Activated CD4-positive, alpha-beta T cell treated with anti-CD3 and anti-CD28 coated beads, Interleukin-2, amount 10 ng/mL, durations not matched to agents 7 days and 5 days (primary cell): ENCODE data around the gene PFKFB2. TPM values are rescaled to one million over a fixed set of nuclear protein-coding genes. Genes with fewer than 3 reads are reported as not detected.

Experiments
- CTCF ChIA-PET: fragments of 350-600 bp; sonication (Branson Sonifier 250); formaldehyde crosslinking; loops from one replicate; lab custom pipeline; 2021; ENCODE audit warnings: antibody characterized with exemption; lab: Charles Lee
- POLR2A ChIA-PET: fragments of 350-600 bp; sonication (Branson Sonifier 250); formaldehyde crosslinking; loops from one replicate; lab custom pipeline; 2021; ENCODE audit warnings: antibody characterized with exemption; lab: Charles Lee
- DNase-seq: peaks from one replicate; pipeline ENCODE4 v3.0.0-alpha.2; 2020
- H3K27ac Mint-ChIP-seq: one replicate; pipeline ENCODE4 v1.8.0; 2021; ENCODE audit warnings: mild to moderate bottlenecking, moderate library complexity, mixed read lengths
- H3K27me3 Mint-ChIP-seq: one replicate; pipeline ENCODE4 v1.8.0; 2021; ENCODE audit warnings: mixed read lengths
- H3K36me3 Mint-ChIP-seq: one replicate; pipeline ENCODE4 v1.8.0; 2021; ENCODE audit warnings: low read depth, mixed read lengths
- H3K4me1 Mint-ChIP-seq: one replicate; pipeline ENCODE4 v1.8.0; 2021; ENCODE audit warnings: mixed read lengths
- H3K4me3 Mint-ChIP-seq: one replicate; pipeline ENCODE4 v1.8.0; 2021; ENCODE audit warnings: mild to moderate bottlenecking, moderate library complexity, mixed read lengths
- H3K9me3 Mint-ChIP-seq: one replicate; pipeline ENCODE4 v1.8.0; 2021; ENCODE audit warnings: mixed read lengths
- total RNA-seq, 2 experiments: library from RNA; stranded (reverse); gene quantifications; one replicate each; pipeline ENCODE4 v1.2.3, GENCODE V29; 2021

PFKFB2 gene
- total RNA-seq, 2 experiments from 2014 or later = 2.1 to 2.5 TPM

DNA sequence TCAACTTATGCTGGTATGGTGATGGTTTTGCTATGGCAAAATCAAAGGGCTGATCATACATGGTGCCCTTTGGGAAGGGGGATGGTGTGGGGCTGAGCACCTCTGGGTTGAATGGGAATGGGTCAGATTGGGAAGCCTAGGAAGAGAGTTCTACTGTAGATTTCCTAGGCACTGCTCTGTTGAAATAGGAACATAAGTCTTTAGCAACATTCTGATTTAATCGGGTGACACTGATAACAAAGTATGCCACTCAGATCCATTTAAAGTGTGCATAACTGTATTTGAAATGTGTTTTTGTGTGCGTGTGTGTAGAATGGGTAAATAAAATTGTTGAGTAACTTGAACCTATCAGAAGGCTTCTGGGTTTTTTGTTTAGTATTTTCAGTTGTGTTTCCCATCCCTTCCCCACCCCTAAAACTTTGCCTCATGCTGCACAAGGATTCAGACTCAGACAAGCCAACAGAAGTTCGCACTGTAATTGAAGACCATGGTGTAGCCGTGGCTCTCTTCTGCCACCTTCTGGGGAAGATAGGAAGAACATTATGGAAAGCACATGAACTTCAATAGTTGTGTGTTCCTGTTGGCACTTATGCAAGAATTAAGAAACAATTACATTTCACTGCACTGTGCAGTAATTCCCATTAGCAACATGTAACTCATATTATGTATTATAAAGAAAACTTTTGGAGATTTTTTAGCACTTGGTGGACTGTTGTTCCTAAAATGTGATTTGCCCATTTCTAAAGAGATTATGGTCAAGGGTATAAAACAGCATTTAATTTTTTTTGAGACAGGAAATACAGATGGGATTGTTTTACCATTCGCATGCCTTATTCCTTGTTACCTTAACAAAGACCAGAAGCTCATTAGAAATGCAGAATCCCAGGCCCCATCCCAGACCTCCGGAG lies 24.6 kb downstream of the PFKFB2 start:
- POLR2A ChIA-PET = no interaction called here
- Mint-ChIP-seq H3K27ac (no peak overlapping the region), H3K9me3 (no peaks in the 10 kb centered on the region), H3K27me3 (peaks cover 24% of the 10 kb centered on the region), H3K4me1 (peaks cover 1% of the 10 kb centered on the region), H3K4me3 (no peak overlapping the region), H3K36me3 (peaks cover 2% of the 10 kb centered on the region)
- CTCF ChIA-PET = interaction anchor here (0.6 to 0.9 kb wide), 4 partner anchors 24 to 1009 kb away, joined by 3 to 4 read pairs (median 3); partner anchors contain the start of gene PFKFB2
- DNase-seq = peak; percentile 81

DNA sequence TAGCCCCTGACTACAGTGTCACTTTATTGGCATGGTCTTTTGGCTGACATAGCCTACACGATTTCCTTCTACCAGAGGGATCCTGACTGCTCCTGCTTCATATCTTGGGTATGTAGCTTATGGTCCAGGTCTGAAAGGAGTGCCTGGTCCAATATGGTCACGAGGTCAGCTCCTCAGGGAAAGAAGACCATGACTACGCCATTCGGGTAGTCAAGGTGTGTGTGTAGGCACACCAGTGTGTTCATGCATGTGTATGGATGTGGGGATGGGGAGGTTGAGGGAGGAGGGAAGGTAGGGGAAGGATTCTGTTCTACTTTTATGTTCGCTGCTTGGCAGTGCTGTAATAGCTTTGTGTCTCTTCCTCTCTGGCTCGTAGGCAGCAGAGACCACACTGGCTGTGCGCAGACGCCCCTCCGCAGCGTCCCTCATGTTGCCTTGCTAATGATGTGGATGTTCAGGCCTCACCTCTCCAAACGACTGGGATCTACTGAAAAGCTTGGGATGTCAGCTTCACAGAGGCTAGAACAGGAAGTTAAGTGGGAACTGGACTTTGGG lies 25.6 kb downstream of the PFKFB2 start:
- ChIA-PET POLR2A (no interaction called here), CTCF (interaction anchor here (0.8 to 0.9 kb wide), 2 partner anchors 25 to 421 kb away, joined by 3 to 5 read pairs; partner anchors contain the start of gene PFKFB2)
- no peak overlapping the region for H3K27ac Mint-ChIP-seq
- peaks cover 30% of the 10 kb centered on the region for H3K27me3 Mint-ChIP-seq
- H3K36me3 Mint-ChIP-seq = no peaks in the 10 kb centered on the region
- H3K4me1 Mint-ChIP-seq = peaks cover 3% of the 10 kb centered on the region
- no peak for DNase-seq
- H3K9me3 Mint-ChIP-seq = no peaks in the 10 kb centered on the region
- no peak overlapping the region for H3K4me3 Mint-ChIP-seq

DNA sequence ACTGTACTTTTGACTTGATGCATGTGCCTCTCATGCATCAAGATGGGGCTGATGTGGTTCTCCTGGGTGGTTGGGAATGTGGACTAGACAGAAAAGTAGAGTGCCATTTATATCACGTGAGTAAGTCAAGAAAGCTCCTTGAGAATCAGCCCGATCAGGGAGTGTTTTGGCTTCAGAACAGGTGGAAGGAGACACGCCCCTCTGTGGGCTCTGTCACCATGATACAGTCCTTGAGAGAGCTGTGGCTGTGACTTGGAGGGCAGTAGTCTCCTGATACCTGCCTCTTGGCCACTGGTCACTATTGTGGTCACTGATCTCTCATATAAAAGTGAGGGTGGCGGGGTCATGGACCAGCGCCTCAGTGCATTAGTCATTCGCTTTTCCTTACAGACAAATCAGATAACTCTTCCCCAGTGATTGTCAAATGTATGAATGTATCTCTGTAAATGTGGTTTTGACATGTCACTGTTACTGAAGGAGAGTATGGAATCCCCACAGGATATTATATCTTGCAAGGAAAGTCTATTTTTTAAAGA lies 26.7 kb downstream of the PFKFB2 start:
- POLR2A ChIA-PET = no interaction called here

DNA sequence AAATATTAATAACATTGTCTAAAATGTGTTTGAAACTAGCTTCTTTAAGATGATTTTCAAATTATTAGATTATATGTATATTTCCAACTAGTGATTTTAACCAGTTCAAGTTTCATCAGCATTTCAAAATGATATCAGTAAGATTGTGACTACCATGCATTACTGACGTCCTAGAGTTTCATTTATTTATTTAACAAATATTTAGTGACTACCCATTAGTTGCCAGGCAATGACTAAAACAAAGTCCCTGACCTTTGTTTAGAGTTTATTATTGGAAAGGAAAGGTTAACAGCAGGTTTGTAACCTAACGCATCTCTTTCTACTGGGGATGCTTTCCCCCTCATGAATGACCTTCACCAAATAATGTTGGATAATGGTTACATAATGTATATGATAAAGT lies 28.0 kb downstream of the PFKFB2 start:
- peaks cover 21% of the 10 kb centered on the region for H3K27me3 Mint-ChIP-seq
- peaks cover 19% of the 10 kb centered on the region for H3K4me1 Mint-ChIP-seq
- no peak overlapping the region for H3K27ac Mint-ChIP-seq
- no peaks in the 10 kb centered on the region for H3K9me3 Mint-ChIP-seq
- CTCF ChIA-PET = interaction anchor here (1.6 kb wide), 1 partner anchor 13 kb away, joined by 4 read pairs; no protein-coding TSS in a partner anchor
- H3K4me3 Mint-ChIP-seq = no peak overlapping the region
- DNase-seq = no peak
- POLR2A ChIA-PET = no interaction called here
- no peaks in the 10 kb centered on the region for H3K36me3 Mint-ChIP-seq

More for the DNA sequence above, 26.7 kb downstream of the PFKFB2 start:
- DNase-seq = no peak
- Mint-ChIP-seq H3K36me3 (no peaks in the 10 kb centered on the region), H3K4me3 (no peak overlapping the region), H3K27ac (no peak overlapping the region), H3K27me3 (peaks cover 28% of the 10 kb centered on the region), H3K4me1 (peaks cover 13% of the 10 kb centered on the region), H3K9me3 (no peaks in the 10 kb centered on the region)
- CTCF ChIA-PET = interaction anchor here (1.1 to 1.6 kb wide), 2 partner anchors 18 to 27 kb away, joined by 4 read pairs; partner anchors contain the start of gene PFKFB2

DNA sequence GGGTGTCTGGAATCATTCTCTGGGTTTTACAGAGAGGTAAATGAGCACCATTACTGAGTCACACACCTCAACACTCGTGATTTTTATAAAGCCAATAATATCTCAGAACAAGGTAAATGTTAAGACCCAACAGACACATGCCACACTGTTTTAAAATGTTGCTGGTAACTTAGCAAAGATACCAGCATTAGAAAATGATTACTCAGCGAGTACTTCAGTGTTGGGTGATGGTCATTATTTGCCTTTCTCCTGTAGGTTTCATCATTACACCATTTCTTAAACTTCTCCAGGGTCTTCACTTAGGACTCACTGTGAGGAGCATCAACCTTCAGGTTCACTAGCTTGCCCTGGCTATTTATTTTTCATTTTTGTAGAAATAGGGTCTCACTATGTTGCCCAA lies 28.7 kb downstream of the PFKFB2 start:
- no peaks in the 10 kb centered on the region for H3K36me3 Mint-ChIP-seq
- CTCF ChIA-PET = interaction anchor here (0.7 to 1.6 kb wide), 2 partner anchors 13 to 319 kb away, joined by 4 read pairs; no protein-coding TSS in a partner anchor
- H3K27ac Mint-ChIP-seq = no peak overlapping the region
- H3K4me1 Mint-ChIP-seq = peaks cover 19% of the 10 kb centered on the region
- no peak overlapping the region for H3K4me3 Mint-ChIP-seq
- DNase-seq = no peak
- POLR2A ChIA-PET = no interaction called here
- H3K9me3 Mint-ChIP-seq = no peaks in the 10 kb centered on the region
- peaks cover 20% of the 10 kb centered on the region for H3K27me3 Mint-ChIP-seq

DNA sequence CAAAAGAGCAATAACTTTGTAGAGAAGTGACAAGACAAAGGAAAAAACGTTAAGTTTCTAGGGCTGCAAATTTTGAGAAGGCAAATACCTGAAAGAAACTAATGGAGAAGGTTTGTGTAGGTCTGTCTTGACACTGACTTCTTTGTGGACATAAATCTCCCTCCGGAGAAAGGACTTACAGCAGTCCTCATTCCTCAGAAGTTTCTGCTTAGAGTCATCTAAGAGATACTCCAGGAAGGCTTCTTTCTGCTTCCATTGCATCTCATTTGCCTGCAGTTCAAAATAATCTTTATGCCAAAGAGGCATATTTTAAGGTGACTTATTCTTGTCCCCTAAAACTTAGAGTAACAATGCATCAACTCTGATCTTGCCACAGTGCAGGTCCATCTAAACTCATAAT lies 31.2 kb downstream of the PFKFB2 start:
- Mint-ChIP-seq H3K9me3 (no peaks in the 10 kb centered on the region), H3K27me3 (peaks cover 20% of the 10 kb centered on the region), H3K4me1 (peaks cover 32% of the 10 kb centered on the region), H3K27ac (no peak overlapping the region), H3K4me3 (no peak overlapping the region), H3K36me3 (peaks cover 2% of the 10 kb centered on the region)
- no peak for DNase-seq
- ChIA-PET POLR2A (no interaction called here), CTCF (interaction anchor here (0.7 to 2.5 kb wide), 9 partner anchors 9 to 416 kb away, joined by 3 to 14 read pairs (median 5); partner anchors contain the start of gene PFKFB2)

DNA sequence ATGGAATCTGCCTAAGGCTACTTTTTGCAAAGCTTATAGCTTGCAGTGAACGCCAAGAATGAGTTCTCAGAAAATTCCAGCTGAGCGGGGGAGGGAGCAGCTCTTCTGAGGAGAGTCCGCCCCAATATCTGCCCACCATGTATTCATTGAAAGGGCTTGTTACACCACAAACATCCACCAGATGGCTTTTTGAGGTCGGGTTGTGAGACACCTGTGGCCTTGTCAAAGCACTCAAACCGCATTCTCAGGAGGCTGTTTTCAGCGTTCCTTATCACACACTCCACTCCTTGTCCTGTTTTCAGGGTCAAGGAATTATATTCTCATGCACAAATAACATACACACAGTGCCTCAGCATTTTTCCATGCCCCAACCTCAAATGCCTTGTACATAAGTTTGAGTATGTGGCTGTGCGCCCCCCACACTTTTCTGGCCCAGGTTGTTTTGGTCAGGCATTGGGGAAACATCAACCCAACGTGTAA lies 31.7 kb downstream of the PFKFB2 start:
- no peak overlapping the region for H3K4me3 Mint-ChIP-seq
- CTCF ChIA-PET = interaction anchor here (0.7 to 2.5 kb wide), 8 partner anchors 10 to 320 kb away, joined by 3 to 14 read pairs (median 6); partner anchors contain the start of gene PFKFB2
- H3K4me1 Mint-ChIP-seq = peaks cover 37% of the 10 kb centered on the region
- POLR2A ChIA-PET = no interaction called here
- H3K9me3 Mint-ChIP-seq = no peaks in the 10 kb centered on the region
- no peak overlapping the region for H3K27ac Mint-ChIP-seq
- H3K27me3 Mint-ChIP-seq = peaks cover 20% of the 10 kb centered on the region
- peaks cover 3% of the 10 kb centered on the region for H3K36me3 Mint-ChIP-seq
- DNase-seq = peak; percentile 78

DNA sequence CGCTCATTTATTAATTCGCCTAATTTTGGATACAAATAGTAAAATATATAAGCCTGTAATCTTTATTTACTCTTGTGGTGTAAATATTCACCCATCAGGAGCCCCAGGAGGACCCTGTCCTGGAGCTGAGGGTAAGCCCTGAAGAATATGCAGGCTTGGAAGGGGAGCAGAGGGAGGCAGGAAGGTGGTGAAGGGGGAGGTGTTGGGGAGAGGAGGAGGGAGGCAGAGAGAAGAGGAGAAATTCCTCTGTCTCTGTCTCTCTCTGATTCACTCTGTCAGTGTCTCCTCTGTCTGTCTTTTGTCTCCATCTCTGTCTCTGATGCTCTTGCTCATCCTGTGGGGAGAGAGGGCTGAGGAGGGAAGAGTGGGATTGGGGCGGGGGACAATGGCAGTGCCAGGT lies 32.8 kb downstream of the PFKFB2 start:
- CTCF ChIA-PET = interaction anchor here (1.2 kb wide), 1 partner anchor 319 kb away, joined by 4 read pairs; no protein-coding TSS in a partner anchor
- POLR2A ChIA-PET = no interaction called here
- H3K27me3 Mint-ChIP-seq = peaks cover 20% of the 10 kb centered on the region
- DNase-seq = no peak
- H3K27ac Mint-ChIP-seq = no peak overlapping the region
- H3K4me3 Mint-ChIP-seq = no peak overlapping the region
- peaks cover 41% of the 10 kb centered on the region for H3K4me1 Mint-ChIP-seq
- no peaks in the 10 kb centered on the region for H3K9me3 Mint-ChIP-seq
- peaks cover 4% of the 10 kb centered on the region for H3K36me3 Mint-ChIP-seq

DNA sequence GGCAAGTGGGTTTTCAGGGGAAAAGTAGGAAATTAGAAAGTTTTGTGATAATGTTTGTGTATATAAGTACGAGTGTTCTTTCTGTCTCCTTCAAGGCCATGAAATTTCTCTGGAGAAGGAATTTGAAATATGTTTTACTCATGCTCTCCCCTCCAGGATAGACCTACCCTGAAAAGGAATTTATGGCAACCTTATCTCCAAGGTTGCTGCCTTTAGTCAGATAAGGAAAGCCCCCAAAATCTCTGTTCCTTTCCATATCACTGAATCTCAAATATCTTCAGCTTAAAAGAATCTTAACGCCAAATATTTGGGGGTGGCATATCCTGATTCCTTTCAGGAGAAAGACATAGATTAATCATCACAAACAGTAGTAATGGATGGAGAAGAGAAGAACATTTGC lies 35.1 kb downstream of the PFKFB2 start:
- ChIA-PET CTCF (no interaction called here), POLR2A (no interaction called here)
- no peak for DNase-seq
- Mint-ChIP-seq H3K27ac (no peak overlapping the region), H3K36me3 (peaks cover 4% of the 10 kb centered on the region), H3K4me3 (no peak overlapping the region), H3K27me3 (peaks cover 5% of the 10 kb centered on the region), H3K9me3 (no peaks in the 10 kb centered on the region), H3K4me1 (peaks cover 46% of the 10 kb centered on the region)

DNA sequence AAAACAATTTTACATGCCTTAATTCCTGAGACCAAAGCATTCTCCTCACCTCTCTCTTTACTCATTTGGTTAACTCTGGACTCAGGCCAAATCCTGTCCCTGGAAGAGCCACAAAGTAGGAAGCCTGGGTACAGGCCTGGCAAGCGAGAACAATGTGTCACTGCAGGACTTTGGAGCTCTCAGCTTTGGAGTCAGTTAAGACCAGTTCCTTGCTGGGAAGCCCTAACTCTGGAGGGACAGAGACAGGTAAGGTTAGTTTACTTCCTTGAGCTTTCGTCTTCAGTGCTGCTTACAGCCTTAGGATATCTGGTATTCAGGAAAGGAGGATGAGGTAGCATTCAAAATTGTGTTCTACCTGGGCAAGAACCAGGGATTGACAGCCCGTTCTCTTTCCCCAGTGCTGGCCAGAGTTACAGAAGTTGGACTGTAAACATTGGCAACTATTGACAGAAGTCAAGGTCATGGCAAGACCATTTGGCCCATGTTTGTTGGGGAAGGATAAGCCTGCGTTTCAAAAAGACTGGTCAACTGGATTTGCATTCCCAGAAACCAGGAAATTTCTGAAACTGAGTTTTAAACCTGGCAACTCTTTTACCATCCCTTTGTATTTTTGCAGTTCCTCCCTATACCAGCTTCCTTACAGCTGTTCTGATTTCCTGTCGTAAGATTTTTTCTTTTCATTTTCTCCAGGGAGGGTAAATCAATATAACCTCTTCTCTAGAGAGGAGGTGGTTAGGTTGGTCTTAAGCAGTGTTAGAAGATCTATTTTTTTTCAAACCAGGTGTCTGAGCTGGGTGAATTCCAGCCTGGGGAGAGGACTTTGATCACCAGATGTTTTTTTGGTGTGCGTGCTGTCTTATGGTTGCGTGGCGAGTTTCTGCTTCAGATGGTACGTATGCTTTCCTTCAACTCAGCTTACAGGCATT lies 35.9 kb downstream of the PFKFB2 start, which contains the start of gene C4BPB:
Gene C4BPB (plus strand): TSS at position 160 of the 926 bp plus-strand sequence. CDS start 672 bp downstream, at position 832.
- ChIA-PET POLR2A (interaction anchor here (0.6 kb wide), 1 partner anchor 164 kb away, joined by 3 read pairs; no protein-coding TSS in a partner anchor), CTCF (interaction anchor here (0.8 kb wide), 1 partner anchor 32 kb away, joined by 4 read pairs; no protein-coding TSS in a partner anchor)
- H3K4me1 Mint-ChIP-seq = peaks cover 42% of the 10 kb centered on the region
- no peaks in the 10 kb centered on the region for H3K9me3 Mint-ChIP-seq
- H3K27ac Mint-ChIP-seq = peak within 1 kb of the TSS; percentile 87
- peak; percentile 37 for DNase-seq
- H3K27me3 Mint-ChIP-seq = peaks cover 2% of the 10 kb centered on the region
- H3K36me3 Mint-ChIP-seq = peaks cover 4% of the 10 kb centered on the region
- H3K4me3 Mint-ChIP-seq = peak within 1 kb of the TSS; percentile 70

DNA sequence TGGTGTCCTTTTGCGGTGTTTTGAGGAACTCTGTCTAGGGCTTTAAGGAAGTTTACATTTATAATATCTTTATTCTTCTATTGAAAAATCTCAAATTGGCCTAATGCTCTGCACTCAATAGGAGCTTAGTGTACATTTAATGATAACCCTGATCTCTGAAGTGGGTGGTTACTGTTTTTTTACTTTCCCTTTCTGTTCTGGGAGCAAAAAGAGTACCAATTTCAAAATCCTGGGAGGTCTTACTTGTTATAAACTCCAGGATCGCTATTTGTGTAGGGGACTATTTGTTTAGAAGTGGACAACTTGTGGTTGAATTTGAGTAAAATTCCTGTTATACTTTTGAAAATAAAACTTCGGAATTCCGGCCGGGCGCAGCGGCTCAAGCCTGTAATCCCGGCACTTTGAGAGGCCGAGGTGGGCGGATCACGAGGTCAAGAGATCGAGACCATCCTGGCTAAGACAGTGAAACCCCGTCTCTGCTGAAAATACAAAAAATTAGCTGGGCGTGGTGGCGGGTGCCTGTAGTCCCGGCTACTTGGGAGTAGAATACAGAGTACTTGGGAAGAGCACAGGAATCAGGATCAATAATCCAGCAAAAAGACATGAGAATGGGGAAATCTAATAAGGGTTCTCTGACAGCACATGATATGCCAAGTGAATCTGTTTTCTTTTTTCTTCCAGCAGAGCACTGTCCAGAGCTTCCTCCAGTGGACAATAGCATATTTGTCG lies 36.7 kb downstream of the PFKFB2 start:
- Mint-ChIP-seq H3K27me3 (no peaks in the 10 kb centered on the region), H3K27ac (peak overlapping the region; percentile 87), H3K36me3 (peaks cover 4% of the 10 kb centered on the region), H3K9me3 (no peaks in the 10 kb centered on the region), H3K4me3 (peak overlapping the region; percentile 70), H3K4me1 (peaks cover 34% of the 10 kb centered on the region)
- ChIA-PET POLR2A (no interaction called here), CTCF (interaction anchor here (0.8 kb wide), 1 partner anchor 31 kb away, joined by 4 read pairs; no protein-coding TSS in a partner anchor)
- no peak for DNase-seq
